HCT116 (cell line): Measurements from ENCODE around the gene SHISA4. TPM values are rescaled to one million over a fixed set of nuclear protein-coding genes. Genes with fewer than 3 reads are reported as not detected.

Experiments used
- ATAC-seq: fragments of 200-7000 bp; cut with Tn5 transposase; 2 replicates; pipeline ENCODE4 v1.9.1; 2020; ENCODE audit warnings: mild to moderate bottlenecking, moderate library complexity
- BruUV-seq: library from RNA; stranded (reverse); fragments of 400-500 nt; replicated peaks from 2 replicates; lab custom pipeline; 2021; lab: Mats Ljungman, UMichigan
- CTCF ChIA-PET: fragments of 300-600 bp; sonication (Branson Sonifier 250); formaldehyde crosslinking; loops from one replicate; lab custom pipeline; 2021; ENCODE audit warnings: antibody characterized with exemption; lab: Charles Lee
- POLR2A ChIA-PET: fragments of 300-600, 350-600 bp; sonication (Branson Sonifier 250); formaldehyde crosslinking; loops from one replicate; lab custom pipeline; 2021; ENCODE audit warnings: antibody characterized with exemption; lab: Charles Lee
- RAD21 ChIA-PET, 2 experiments: fragments of 300-600 bp; sonication (Branson Sonifier 250); formaldehyde crosslinking; loops; one replicate each; lab custom pipeline; 2023; ENCODE audit warnings: low total read pairs in 2 of 2; ENCODE audit not compliant: uncharacterized antibody in 2 of 2, unreplicated experiment in 2 of 2, low non-redundant PET in 1 of 2; lab: Charles Lee
- DNase-seq: peaks from one replicate; pipeline ENCODE4 v3.0.0-alpha.2; 2010; ENCODE audit warnings: low read depth, low spot score
- H2AFZ ChIP-seq: fragments of 200-600 bp; shearing (Covaris generic), sonication (generic); 2 replicates; pipeline ENCODE4 v1.6.1; 2017; ENCODE audit warnings: low read depth, mixed run types, mixed read lengths, antibody characterized with exemption, low read length; ENCODE audit not compliant: poor library complexity, severe bottlenecking
- H3K27ac ChIP-seq: 2 replicates; pipeline ENCODE4 v1.5.1; 2012; ENCODE audit warnings: low read depth, low read length
- H3K27me3 ChIP-seq: fragments of 200-600 bp; sonication (generic); 2 replicates; pipeline ENCODE4 v1.6.1; 2016; ENCODE audit warnings: mixed run types, low read length, mixed read lengths; ENCODE audit not compliant: insufficient read depth
- H3K36me3 ChIP-seq, 2 experiments: fragments of 200-500 bp in 1 of 2; fragments of 200-600 bp in 1 of 2; sonication (Bioruptor generic) in 1 of 2; sonication (generic) in 1 of 2; 2 replicates each; pipeline versions ENCODE4 v1.5.1 to v1.6.1; 2014 to 2016; ENCODE audit warnings: low read length in 2 of 2, inconsistent platforms in 1 of 2, mixed read lengths in 1 of 2, mixed run types in 1 of 2; ENCODE audit not compliant: insufficient read depth in 2 of 2, control insufficient read depth in 1 of 2
- H3K4me1 ChIP-seq, 2 experiments: fragments of 200-600 bp in 1 of 2; sonication (generic) in 1 of 2; 2 replicates each; pipeline versions ENCODE4 v1.5.1 to v1.6.1; 2012 to 2017; ENCODE audit warnings: low read length in 2 of 2, inconsistent platforms in 1 of 2, mild to moderate bottlenecking in 1 of 2, mixed read lengths in 1 of 2, mixed run types in 1 of 2, moderate library complexity in 1 of 2; ENCODE audit not compliant: insufficient read depth in 2 of 2, control insufficient read depth in 1 of 2
- H3K4me2 ChIP-seq: fragments of 200-600 bp; sonication (generic); 2 replicates; pipeline ENCODE4 v1.6.1; 2017; ENCODE audit warnings: mixed run types, low read length, mixed read lengths
- H3K4me3 ChIP-seq, 2 experiments: fragments of 200-600 bp in 1 of 2; sonication (generic) in 1 of 2; replicated peaks in 1 of 2; 2 replicates each; pipeline ENCODE4 v1.5.1; 2011 to 2016; ENCODE audit warnings: low read length in 2 of 2, control low read depth in 1 of 2, low read depth in 1 of 2, mild to moderate bottlenecking in 1 of 2, mixed read lengths in 1 of 2, mixed run types in 1 of 2
- H3K79me2 ChIP-seq: fragments of 200-600 bp; sonication (generic); 2 replicates; pipeline ENCODE4 v1.6.1; 2017; ENCODE audit warnings: mild to moderate bottlenecking, mixed run types, low read length, moderate library complexity, mixed read lengths; ENCODE audit not compliant: insufficient read depth
- H3K9ac ChIP-seq: fragments of 200-600 bp; sonication (generic); 2 replicates; pipeline ENCODE4 v1.6.1; 2016; ENCODE audit warnings: low read length, mixed read lengths
- H3K9me2 ChIP-seq: fragments of 200-600 bp; sonication (generic), shearing (Covaris generic); 2 replicates; pipeline ENCODE4 v1.6.1; 2017; ENCODE audit warnings: mixed run types, mild to moderate bottlenecking, moderate library complexity; ENCODE audit not compliant: insufficient read depth
- H3K9me3 ChIP-seq, 2 experiments: fragments of 200-500 bp in 1 of 2; fragments of 200-600 bp in 1 of 2; sonication (Bioruptor generic) in 1 of 2; sonication (generic) in 1 of 2; 2 replicates each; pipeline ENCODE4 v1.6.1; 2014 to 2017; ENCODE audit warnings: low read length in 2 of 2, mixed read lengths in 2 of 2, inconsistent platforms in 1 of 2, low read depth in 1 of 2, mild to moderate bottlenecking in 1 of 2, mixed run types in 1 of 2, moderate library complexity in 1 of 2; ENCODE audit not compliant: control insufficient read depth in 1 of 2, insufficient read depth in 1 of 2
- H4K20me1 ChIP-seq: fragments of 200-600 bp; sonication (generic), shearing (Covaris generic); 2 replicates; pipeline ENCODE4 v1.6.1; 2017; ENCODE audit warnings: mixed run types, mild to moderate bottlenecking, moderate library complexity; ENCODE audit not compliant: insufficient read depth
- CBX3 ChIP-seq: IDR thresholded peaks from 2 replicates; pipeline ENCODE4 v1.6.1; 2012; ENCODE audit warnings: low read depth
- CEBPB ChIP-seq: IDR thresholded peaks from 2 replicates; pipeline ENCODE4 v1.6.1; 2012; ENCODE audit warnings: low read depth
- EGR1 ChIP-seq: IDR thresholded peaks from 2 replicates; pipeline ENCODE4 v1.6.1; 2012; ENCODE audit warnings: low read depth
- ELF1 ChIP-seq: IDR thresholded peaks from 2 replicates; pipeline ENCODE4 v1.6.1; 2012; ENCODE audit warnings: low read depth, borderline replicate concordance
- EZH2phosphoT487 ChIP-seq: fragments of 200-600 bp; IDR thresholded peaks from 2 replicates; pipeline ENCODE4 v1.6.1; 2018; ENCODE audit warnings: antibody characterized with exemption, borderline replicate concordance
- FOSL1 ChIP-seq: IDR thresholded peaks from 2 replicates; pipeline ENCODE4 v1.6.1; 2012; ENCODE audit warnings: low read depth
- POLR2A ChIP-seq: IDR thresholded peaks from 2 replicates; pipeline ENCODE4 v1.7.0; 2011; ENCODE audit warnings: borderline replicate concordance; ENCODE audit not compliant: insufficient read depth, insufficient read length; ENCODE audit errors: extremely low read depth
- POLR2AphosphoS5 ChIP-seq: IDR thresholded peaks from 2 replicates; pipeline ENCODE4 v1.6.1; 2011; ENCODE audit warnings: mild to moderate bottlenecking, low read depth, low read length, moderate library complexity
- RAD21 ChIP-seq: IDR thresholded peaks from 2 replicates; pipeline ENCODE4 v1.6.1; 2012; ENCODE audit warnings: low read depth, mild to moderate bottlenecking
- SIN3A ChIP-seq: IDR thresholded peaks from 2 replicates; pipeline ENCODE4 v1.6.1; 2012; ENCODE audit warnings: low read depth
- SP1 ChIP-seq: IDR thresholded peaks from 2 replicates; pipeline ENCODE4 v1.6.1; 2012; ENCODE audit warnings: low read depth
- SRF ChIP-seq: IDR thresholded peaks from 2 replicates; pipeline ENCODE4 v1.6.1; 2012; ENCODE audit warnings: low read depth
- YY1 ChIP-seq: IDR thresholded peaks from 2 replicates; pipeline ENCODE4 v1.6.1; 2011; ENCODE audit warnings: low read length, low read depth, moderate library complexity, mild to moderate bottlenecking; ENCODE audit not compliant: insufficient replicate concordance; ENCODE audit errors: extremely low read depth
- ZFX ChIP-seq: fragments of 450-650 bp; IDR thresholded peaks from 2 replicates; pipeline ENCODE4 v1.6.1; 2017
- ZNF274 ChIP-seq: fragments of 200-500 bp; sonication (Bioruptor generic); IDR thresholded peaks from 2 replicates; pipeline ENCODE4 v1.6.1; 2014; ENCODE audit warnings: mild to moderate bottlenecking, low read depth, low read length, inconsistent platforms
- intact Hi-C: fragments of 100-400 bp; cut with micrococcal nuclease; formaldehyde crosslinking; loops from 2 replicates; pipeline ENCODE4 v1.10.0; 2022
- total RNA-seq: library from RNA; stranded (reverse); gene quantifications from one replicate; pipeline ENCODE4 v1.2.1, GENCODE V29; 2021; ENCODE audit not compliant: unreplicated experiment
- TF ChIP-seq, protein P1 (sequence below): IDR thresholded peaks from 2 replicates; pipeline ENCODE4 v1.6.1; 2012; ENCODE audit warnings: low read depth
- TF ChIP-seq, protein P2 (sequence below), 3 experiments: fragments of 200-600 bp in 1 of 3; sonication (generic) in 1 of 3; IDR thresholded peaks in 2 of 3; conservative IDR thresholded peaks in 1 of 3; 2 replicates each; pipeline ENCODE4 v1.5.1; 2012 to 2017; ENCODE audit warnings: low read depth in 2 of 3, low read length in 2 of 3, antibody characterized with exemption in 1 of 3, borderline replicate concordance in 1 of 3, control low read depth in 1 of 3, mild to moderate bottlenecking in 1 of 3, mixed read lengths in 1 of 3, mixed run types in 1 of 3, moderate library complexity in 1 of 3; ENCODE audit not compliant: insufficient read depth in 1 of 3
- TF ChIP-seq, protein P3 (sequence below): IDR thresholded peaks from 2 replicates; pipeline ENCODE4 v1.6.1; 2012
- TF ChIP-seq, protein P4 (sequence below): IDR thresholded peaks from 2 replicates; pipeline ENCODE4 v1.6.1; 2011; ENCODE audit warnings: mild to moderate bottlenecking, low read length, moderate library complexity; ENCODE audit not compliant: insufficient replicate concordance; ENCODE audit errors: extremely low read depth

Gene SHISA4
- total RNA-seq, 1 experiment from 2014 or later, result 15.2 TPM

DNA sequence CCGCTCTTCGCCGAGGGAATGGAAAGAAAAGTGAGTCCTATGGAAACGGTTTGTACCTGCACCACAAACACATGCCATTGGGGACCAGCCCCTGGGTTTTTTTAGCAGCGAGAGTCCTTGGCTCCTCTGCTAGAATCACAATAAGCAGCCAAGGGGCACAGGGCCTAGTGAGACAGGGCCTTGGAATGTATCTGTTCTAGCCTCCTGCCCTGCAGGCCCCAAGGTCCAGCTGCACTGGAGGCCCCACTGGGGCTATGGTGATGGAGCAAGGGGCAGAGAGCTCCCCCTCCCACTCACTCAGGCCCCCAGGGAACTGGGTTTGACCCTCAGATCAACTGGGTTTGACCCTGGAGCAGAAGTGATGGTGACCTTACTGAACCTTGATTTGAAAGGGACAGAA lies 14.4 kb downstream of the SHISA4 start:
- POLR2A ChIA-PET, result no interaction called here

More for the DNA sequence above, 14.4 kb downstream of the SHISA4 start:
- CTCF ChIA-PET, result no interaction called here
- RAD21 ChIA-PET, result no interaction called here
- H3K9me2 ChIP-seq, result no peaks in the 10 kb centered on the region
- H3K9me3 ChIP-seq, result no peaks in the 10 kb centered on the region
- ATAC-seq, result no peak
- H3K27ac ChIP-seq, result no peak overlapping the region
- no peak overlapping the region for H3K4me3 ChIP-seq
- no TSS peak for BruUV-seq
- H3K4me2 ChIP-seq, result no peak overlapping the region
- no peak overlapping the region for H2AFZ ChIP-seq
- H3K9ac ChIP-seq, result no peak overlapping the region
- no peaks in the 10 kb centered on the region for H3K79me2 ChIP-seq
- no peaks in the 10 kb centered on the region for H3K4me1 ChIP-seq
- H3K36me3 ChIP-seq, result no peaks in the 10 kb centered on the region
- no peaks in the 10 kb centered on the region for H4K20me1 ChIP-seq
- TF ChIP-seq, protein P1, sequence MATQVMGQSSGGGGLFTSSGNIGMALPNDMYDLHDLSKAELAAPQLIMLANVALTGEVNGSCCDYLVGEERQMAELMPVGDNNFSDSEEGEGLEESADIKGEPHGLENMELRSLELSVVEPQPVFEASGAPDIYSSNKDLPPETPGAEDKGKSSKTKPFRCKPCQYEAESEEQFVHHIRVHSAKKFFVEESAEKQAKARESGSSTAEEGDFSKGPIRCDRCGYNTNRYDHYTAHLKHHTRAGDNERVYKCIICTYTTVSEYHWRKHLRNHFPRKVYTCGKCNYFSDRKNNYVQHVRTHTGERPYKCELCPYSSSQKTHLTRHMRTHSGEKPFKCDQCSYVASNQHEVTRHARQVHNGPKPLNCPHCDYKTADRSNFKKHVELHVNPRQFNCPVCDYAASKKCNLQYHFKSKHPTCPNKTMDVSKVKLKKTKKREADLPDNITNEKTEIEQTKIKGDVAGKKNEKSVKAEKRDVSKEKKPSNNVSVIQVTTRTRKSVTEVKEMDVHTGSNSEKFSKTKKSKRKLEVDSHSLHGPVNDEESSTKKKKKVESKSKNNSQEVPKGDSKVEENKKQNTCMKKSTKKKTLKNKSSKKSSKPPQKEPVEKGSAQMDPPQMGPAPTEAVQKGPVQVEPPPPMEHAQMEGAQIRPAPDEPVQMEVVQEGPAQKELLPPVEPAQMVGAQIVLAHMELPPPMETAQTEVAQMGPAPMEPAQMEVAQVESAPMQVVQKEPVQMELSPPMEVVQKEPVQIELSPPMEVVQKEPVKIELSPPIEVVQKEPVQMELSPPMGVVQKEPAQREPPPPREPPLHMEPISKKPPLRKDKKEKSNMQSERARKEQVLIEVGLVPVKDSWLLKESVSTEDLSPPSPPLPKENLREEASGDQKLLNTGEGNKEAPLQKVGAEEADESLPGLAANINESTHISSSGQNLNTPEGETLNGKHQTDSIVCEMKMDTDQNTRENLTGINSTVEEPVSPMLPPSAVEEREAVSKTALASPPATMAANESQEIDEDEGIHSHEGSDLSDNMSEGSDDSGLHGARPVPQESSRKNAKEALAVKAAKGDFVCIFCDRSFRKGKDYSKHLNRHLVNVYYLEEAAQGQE, result no peak
- TF ChIP-seq CEBPB (no peak), EGR1 (no peak), SIN3A (no peak), FOSL1 (no peak), SP1 (no peak), POLR2A (no peak), ZFX (no peak), ELF1 (no peak), ZNF274 (no peak), EZH2phosphoT487 (no peak), RAD21 (no peak), CBX3 (no peak), SRF (no peak), POLR2AphosphoS5 (no peak), YY1 (no peak)
- TF ChIP-seq, protein P2, sequence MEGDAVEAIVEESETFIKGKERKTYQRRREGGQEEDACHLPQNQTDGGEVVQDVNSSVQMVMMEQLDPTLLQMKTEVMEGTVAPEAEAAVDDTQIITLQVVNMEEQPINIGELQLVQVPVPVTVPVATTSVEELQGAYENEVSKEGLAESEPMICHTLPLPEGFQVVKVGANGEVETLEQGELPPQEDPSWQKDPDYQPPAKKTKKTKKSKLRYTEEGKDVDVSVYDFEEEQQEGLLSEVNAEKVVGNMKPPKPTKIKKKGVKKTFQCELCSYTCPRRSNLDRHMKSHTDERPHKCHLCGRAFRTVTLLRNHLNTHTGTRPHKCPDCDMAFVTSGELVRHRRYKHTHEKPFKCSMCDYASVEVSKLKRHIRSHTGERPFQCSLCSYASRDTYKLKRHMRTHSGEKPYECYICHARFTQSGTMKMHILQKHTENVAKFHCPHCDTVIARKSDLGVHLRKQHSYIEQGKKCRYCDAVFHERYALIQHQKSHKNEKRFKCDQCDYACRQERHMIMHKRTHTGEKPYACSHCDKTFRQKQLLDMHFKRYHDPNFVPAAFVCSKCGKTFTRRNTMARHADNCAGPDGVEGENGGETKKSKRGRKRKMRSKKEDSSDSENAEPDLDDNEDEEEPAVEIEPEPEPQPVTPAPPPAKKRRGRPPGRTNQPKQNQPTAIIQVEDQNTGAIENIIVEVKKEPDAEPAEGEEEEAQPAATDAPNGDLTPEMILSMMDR (IDR thresholded peaks at IDR 0.05 in 2 of 3, conservative IDR thresholded peaks at IDR 0.05 in 1 of 3; ENCODE audit: borderline replicate concordance in 1 of 3, insufficient read depth in 1 of 3, low read depth in 2 of 3, low read length in 2 of 3), result no peak
- TF ChIP-seq, protein P3, sequence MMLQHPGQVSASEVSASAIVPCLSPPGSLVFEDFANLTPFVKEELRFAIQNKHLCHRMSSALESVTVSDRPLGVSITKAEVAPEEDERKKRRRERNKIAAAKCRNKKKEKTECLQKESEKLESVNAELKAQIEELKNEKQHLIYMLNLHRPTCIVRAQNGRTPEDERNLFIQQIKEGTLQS, result no peak
- TF ChIP-seq, protein P4, sequence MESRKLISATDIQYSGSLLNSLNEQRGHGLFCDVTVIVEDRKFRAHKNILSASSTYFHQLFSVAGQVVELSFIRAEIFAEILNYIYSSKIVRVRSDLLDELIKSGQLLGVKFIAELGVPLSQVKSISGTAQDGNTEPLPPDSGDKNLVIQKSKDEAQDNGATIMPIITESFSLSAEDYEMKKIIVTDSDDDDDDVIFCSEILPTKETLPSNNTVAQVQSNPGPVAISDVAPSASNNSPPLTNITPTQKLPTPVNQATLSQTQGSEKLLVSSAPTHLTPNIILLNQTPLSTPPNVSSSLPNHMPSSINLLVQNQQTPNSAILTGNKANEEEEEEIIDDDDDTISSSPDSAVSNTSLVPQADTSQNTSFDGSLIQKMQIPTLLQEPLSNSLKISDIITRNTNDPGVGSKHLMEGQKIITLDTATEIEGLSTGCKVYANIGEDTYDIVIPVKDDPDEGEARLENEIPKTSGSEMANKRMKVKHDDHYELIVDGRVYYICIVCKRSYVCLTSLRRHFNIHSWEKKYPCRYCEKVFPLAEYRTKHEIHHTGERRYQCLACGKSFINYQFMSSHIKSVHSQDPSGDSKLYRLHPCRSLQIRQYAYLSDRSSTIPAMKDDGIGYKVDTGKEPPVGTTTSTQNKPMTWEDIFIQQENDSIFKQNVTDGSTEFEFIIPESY, result no peak
- DNase-seq, result no peak
- intact Hi-C loops, result no loop called here
- no peaks in the 10 kb centered on the region for H3K27me3 ChIP-seq
